Hematopoietic multipotent progenitor cell treated with erythropoietin and hydrocortisone succinate and interleukin-3 and kit ligand, for 17 days (in vitro differentiated cells): Measurements from ENCODE around the gene JMJD6.
A peak's percentile ranks its signal among the peaks of the same experiment; 100 is the strongest.
"Not testable (repeated sequence)": the region's sequence is repeated elsewhere in the genome, so short reads cannot be mapped to it uniquely, and the experiment has no call there.

Experiments
- DNase-seq: peaks from one replicate; pipeline ENCODE4 v3.0.0-alpha.2; 2015; ENCODE audit warnings: low spot score

The JMJD6 gene

DNA sequence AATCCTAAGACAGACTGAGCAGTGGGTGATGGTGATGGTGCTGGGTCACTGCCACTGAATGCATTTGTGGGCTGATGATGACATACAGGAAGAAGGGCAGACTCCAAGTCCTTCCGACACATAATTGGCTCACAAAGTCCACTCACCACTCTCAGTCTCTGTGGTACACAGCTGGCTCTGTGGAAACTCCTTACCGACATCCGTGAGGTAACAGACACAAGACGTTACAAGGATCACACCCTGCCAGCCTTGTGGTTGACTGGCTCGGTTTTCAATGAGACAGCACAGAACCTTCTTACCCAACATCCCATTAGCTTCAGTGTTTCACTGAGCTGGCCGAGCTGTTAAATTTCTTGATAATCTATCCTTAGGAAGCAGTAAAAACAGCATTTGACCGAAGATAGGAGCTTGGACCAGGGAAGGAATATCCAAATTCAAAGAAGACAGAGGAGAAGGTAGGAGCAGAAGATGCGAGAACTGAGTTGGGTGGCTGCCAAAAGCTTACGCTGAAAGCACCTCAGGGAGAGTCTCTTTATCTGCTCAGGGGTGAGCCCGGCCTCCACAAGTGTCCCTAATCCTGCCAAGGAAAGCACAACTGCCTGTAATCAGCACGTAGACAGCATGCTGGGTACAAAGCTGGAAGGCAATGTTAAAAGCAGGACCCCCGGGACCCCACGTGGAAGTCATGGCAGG, 10.1 kb downstream of the JMJD6 start:
- peak; percentile 89 for DNase-seq

DNA sequence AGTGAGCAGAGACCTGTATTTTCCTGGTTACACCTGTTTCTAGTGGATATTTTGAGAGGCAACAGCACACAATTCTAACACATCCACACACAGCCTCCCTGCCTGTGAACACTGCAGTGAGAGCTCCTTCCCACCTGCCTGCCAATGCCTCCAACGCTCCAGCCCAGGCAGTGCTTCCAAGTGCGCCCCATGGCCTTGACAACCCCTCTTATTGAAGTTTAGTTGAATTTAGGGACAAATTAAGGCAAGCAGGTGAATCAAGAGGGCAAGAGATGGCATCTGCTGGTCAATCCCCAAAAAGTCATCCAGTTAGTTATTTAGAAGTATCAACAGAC, 10.9 kb downstream of the JMJD6 start:
- DNase-seq, result no peak

- DNase-seq, result peak; percentile 88
Measured at GRCh38 chr17:76714822-76715495, 11.4 kb downstream of the JMJD6 start.

DNA sequence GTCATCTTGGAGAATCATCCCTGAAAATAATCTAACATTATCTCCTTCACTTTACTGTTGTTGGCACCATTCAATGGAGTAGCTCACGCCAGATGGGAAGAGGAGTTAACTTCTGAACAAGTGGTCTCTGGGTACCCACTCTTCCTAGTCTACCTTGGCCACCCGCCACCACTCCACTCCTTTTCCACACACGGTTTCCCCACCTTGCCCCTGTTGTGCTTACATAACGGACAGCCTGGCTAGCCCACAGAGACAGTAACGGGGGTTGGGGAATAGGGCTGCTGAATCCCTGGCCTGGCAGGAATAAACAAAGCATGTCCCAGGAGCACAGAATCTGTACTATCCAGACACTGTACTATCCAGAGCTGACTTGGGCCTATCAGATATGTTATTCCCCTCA, 12.1 kb downstream of the JMJD6 start:
- DNase-seq, result no peak

DNA sequence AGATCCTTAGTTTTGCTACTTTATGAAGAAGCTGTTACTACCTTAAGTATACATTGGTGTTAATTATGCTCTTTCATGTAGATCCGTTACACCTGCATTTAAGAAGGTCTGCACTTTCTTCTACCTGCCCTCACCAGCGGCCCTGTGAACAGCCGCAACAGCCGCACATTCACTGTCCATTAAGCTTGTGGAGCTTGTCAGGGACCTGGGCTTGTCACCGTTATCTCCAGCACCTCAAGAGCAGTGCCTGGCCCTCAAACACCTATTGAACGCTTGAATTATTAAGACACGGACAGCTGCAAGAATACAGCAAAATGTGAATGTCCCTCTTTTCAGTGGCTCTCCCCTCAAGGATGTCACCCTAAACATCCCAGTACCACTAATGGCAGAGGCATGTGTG, 12.6 kb downstream of the JMJD6 start:
- no peak for DNase-seq

DNA sequence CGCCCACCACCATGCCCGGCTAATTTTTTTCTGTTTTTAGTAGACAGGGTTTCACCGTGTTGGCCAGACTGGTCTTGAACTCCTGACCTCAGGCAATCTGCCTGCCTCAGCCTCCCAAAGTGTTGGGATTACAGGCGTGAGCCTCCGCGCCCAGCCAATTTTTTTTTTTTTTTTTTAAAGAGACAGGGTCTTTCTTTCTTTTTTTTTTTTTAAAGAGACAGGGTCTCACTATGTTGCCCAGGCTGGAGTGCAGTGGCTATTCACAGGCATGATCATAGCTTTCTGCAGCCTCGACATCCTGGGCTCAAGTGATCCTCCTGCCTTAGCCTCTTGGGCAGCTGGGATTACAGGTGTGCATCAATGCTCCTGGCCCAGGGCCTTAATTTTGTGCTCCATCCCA, 14.1 kb downstream of the JMJD6 start:
- DNase-seq, result not testable (repeated sequence)

DNA sequence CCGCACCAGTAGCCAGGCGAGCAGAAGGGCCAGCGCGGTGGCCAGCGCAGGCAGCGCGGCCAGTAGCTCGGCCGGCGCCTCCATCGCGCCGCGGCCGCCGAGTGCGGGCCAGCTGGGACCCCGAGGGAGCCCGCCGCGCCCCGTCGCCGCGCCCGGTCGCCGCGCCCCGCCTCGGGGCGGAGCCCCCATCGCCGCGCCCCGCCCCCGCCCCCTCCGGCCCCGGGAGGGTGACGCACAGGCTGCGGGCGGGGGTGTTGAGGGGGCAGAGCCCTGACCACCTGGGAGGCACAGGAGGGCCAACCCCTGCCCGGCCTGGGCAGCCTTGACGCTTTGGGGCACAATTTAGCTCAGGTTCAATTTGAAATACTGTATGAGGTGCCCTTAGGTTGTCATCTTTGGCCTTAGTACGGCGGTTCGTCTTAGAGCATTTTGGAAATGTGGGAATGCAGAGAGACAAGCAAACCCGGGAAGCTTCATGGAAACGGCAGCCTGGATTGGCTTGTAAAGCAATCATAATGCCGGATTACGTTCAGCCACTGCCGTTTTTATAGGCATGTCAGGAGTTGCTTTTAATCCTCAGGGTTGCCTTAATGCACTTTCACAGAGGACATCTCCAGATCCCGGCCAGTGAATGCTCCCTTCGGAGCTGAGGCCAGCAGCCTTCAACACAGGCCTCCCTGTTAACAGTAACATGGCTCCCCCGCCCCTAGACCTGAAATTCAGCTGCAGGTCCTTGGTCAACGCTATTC, 15.4 kb downstream of the JMJD6 start, which contains the start of gene MXRA7:
Gene MXRA7 (minus strand): TSS at position 103 of the 749 bp plus-strand sequence. CDS start 19 bp downstream, at position 84.
- peak; percentile 27 for DNase-seq

GRCh38 chr17:76709951-76710862, 16.2 kb downstream of the JMJD6 start:
- not testable (repeated sequence) for DNase-seq

GRCh38 chr17:76709077-76709950, 17.1 kb downstream of the JMJD6 start:
- DNase-seq, result no peak

DNA sequence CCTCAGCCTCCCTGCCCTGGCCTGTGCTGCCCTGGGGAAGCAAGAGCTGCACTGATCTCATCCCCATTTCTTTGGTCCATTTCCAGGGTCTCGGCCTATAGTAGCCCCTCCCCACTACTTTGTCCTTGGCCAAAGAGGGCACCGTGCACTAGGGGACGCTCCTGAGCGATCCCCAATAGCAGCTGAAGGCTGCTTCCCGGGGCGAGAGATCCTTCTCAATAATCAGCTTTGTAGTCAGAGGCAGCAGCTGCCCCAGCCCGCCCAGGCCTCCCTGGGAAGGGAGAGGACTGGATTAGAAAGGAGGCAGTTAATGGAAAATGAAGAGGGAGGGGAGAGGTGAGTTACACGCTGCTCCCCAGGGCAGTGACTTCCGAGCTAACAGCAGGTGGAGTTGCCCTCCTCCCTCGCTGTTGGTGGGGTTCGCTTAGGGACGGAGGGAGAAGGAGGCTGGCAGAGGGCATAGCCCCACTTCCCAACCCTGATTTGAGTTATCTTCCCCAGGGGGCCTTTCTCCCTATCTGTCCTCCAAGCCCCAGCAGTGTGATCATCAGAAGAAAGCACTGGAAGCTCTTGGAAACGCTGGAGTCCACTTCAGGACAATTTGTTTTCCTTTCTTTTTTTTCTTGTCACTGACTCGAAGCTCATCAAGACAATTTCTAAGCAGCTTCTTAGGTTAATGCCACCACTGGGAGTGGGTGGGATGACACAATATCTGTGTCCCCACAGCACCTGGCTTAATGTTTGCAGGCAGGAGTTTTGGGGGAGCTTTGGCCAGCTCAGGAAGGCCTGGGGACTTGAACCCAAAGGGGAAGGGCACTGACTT, 18.2 kb downstream of the JMJD6 start:
- DNase-seq, result no peak

DNA sequence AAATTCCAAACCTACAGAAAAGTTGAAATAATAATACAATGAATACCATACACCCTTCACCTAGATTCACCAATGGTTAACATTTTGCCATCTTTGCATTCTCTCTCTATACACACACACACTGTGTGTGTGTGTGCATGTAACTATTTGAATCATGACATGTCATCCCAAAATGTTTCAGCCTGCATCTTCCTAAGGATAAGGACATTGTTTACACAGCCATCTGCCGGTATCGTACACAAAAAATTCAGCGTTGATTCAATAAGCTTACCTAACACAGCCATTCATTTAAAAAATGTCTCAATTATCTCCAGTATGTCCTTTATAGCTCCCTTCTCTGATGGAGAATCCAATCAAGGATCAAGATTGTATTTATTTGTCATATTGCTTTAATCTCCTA, 19.6 kb downstream of the JMJD6 start:
- DNase-seq, result no peak

GRCh38 chr17:76704805-76705204, 21.6 kb downstream of the JMJD6 start:
- DNase-seq, result no peak

DNA sequence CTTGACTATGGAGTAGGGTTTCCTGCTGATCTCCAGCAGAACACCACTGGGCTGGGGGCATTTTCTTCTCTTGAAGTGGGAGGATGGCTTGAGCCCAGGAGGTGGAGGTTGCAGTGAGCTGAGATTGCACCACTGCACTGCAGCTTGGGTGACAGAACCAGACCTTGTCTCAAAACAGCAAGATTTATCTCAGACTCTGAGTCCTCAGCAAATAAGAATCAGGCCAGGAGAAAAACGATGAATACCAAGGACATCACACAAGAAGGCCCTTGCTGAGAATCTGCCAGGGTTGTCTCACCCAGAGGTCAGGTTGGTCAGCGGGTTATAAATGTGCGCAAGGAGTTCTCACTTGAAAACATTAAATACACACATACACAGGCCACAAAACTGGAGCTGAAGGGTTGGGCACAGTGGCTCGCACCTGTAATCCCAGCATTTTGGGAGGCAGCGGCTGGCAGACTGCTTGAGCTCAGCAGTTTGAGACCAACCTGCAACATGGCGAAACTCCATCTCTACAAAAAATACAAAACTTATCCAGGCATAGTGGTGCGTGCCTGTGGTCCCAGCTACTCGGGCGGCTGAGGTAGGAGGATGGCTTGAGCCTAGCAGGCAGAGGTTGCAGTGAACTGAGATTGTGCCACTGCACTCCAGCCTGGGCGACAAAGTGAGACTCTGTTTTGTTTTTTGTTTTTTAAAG, 23.3 kb downstream of the JMJD6 start:
- no peak for DNase-seq

DNA sequence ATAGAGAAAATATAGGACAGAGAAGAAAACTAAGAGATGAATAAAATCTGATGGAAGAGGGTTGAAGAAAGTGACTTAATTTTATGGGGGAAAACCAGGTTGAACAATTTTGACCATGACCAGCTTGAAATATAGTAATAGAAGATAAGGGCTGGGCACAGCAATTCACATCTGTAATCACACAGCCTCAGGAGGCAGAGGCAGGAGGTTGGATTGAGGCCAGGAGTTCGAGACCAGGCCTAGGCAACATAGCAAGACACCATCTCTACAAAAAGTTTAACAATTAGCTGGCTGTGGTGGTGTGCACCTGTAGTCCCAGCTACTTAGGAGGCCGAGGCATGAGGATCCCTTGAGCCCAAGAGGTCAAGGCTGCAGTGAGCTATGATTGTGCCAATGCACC, 24.3 kb downstream of the JMJD6 start:
- no peak for DNase-seq

- no peak for DNase-seq
Measured at GRCh38 chr17:76701471-76701967, 24.9 kb downstream of the JMJD6 start.

DNA sequence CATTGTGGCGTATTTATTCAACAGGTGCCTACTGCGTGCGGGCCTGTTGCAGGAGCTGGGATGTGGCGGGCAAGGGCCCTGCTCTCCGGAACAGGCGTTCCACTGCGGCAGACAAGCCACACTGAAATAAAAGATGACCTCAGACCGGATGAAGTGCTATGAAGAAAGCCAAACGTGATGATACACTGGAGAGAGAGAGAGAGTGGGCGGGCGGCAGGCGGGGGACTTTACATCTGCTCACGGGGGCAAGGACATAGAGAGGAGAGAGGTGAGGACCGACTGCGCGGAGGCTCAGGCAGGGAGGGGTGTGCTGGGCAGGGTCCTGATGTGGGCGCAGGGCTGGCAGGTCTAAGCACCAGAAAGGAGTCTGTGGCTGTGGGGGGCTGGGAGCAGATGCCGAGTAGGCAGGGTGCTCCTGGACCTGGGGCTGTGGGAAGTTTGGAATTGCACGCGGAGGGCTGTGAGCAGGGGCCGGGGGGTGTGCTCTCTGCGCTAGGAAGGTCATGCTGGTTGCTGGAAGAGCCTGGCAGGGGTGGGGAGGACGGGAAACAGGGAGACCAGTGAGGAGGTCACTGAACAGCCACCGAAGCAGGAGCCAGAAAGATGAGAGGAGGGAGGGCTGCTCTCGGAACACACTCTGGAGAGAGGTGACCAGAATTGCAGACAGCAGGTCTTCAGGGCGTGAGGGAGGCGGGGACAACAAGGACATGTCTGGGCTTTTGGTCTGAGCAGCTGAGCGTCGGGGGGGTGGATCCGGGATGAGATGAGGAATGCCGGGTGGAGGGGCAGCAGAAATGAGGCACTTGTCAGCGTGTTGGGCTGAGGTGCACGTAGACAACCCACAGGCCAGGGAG, 25.6 kb downstream of the JMJD6 start:
- DNase-seq, result no peak

DNA sequence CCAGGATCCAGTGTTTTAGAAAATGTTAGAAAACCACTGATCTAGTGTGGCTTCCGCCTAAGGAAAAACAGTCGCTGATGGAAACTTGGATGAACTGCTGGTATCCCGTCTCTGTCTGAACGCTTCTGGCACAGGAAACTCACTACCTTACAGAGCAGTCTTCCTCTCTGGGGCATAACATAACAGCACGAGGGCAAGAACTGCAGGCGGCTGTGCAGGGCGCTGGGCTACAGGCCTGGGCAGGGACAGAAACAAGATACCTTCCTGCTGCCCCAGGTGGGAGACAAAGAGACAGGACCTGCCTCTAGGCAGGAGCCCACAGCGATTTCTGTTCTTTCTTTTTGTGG, 26.2 kb downstream of the JMJD6 start:
- DNase-seq, result no peak

DNA sequence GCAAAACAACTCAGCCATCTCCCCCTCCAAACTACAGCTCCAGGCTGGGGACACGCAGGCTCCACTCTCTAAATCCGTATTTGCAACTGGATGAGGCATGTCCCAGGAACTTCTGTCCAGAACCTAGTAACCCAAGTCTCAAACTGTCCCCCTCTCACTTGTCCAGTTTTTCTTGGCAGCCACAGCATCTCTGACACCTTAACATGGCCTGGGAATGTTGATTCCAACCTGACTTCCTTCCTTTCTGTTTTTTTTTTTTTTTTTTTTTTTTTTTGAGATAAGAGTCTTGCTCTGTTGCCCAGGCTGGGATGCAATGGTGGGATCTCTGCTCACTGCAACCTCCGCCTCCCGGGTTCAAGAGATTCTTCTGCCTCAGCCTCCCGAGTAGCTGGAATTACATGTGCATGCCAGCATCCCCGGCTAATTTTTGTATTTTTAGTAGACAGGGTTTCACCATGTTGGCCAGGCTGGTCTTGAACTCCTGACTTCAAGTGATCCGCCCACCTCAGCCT, 27.9 kb downstream of the JMJD6 start:
- not testable (repeated sequence) for DNase-seq
